Ascending aorta (tissue), 2 donors: ENCODE data around the gene ARR3. TPM values are rescaled to one million over a fixed set of nuclear protein-coding genes. Genes with fewer than 3 reads are reported as not detected.
"Not testable (repeated sequence)": the region's sequence is repeated elsewhere in the genome, so short reads cannot be mapped to it uniquely, and the experiment has no call there.

Experiments used
- DNase-seq, 2 donors: peaks; one replicate each; pipeline ENCODE4 v3.0.0-alpha.2; 2019; ENCODE audit warnings: low spot score in 2 of 2
- H3K27ac ChIP-seq, 2 donors: fragments of 200-600 bp; sonication (generic); one replicate each; pipeline ENCODE4 v1.5.1; 2016 to 2017; ENCODE audit warnings: mild to moderate bottlenecking in 1 of 2
- H3K27me3 ChIP-seq: fragments of 200-600 bp; sonication (generic); one replicate; pipeline ENCODE4 v1.5.1; 2017
- H3K36me3 ChIP-seq, 2 donors: fragments of 200-600 bp; sonication (generic); one replicate each; pipeline ENCODE4 v1.5.1; 2016
- H3K4me1 ChIP-seq, 2 donors: fragments of 200-600 bp; sonication (generic); one replicate each; pipeline ENCODE4 v1.5.1; 2016 to 2017; ENCODE audit warnings: mild to moderate bottlenecking in 1 of 2
- H3K4me3 ChIP-seq, 2 donors: fragments of 200-600 bp; sonication (generic); one replicate each; pipeline ENCODE4 v1.5.1; 2016 to 2017; ENCODE audit warnings: mild to moderate bottlenecking in 1 of 2
- H3K9me3 ChIP-seq, 2 donors: fragments of 200-600 bp; sonication (generic); one replicate each; pipeline ENCODE4 v1.5.1; 2016
- intact Hi-C: fragments of 100-400 bp; cut with DNase I; formaldehyde crosslinking; loops from one replicate; pipeline ENCODE4 v1.15.1; 2023
- total RNA-seq: library from RNA; depleted of rRNA; stranded (reverse); fragments of >200 nt; gene quantifications from one replicate; pipeline ENCODE4 v1.1.0, GENCODE V29; 2016
- TF ChIP-seq, protein P1 (sequence below), 3 experiments: fragments of 200-600 bp in 2 of 3; fragments of 450-650 bp in 1 of 3; sonication (generic) in 2 of 3; IDR thresholded peaks; one replicate each; pipeline ENCODE4 v1.5.1; 2016 to 2019; ENCODE audit warnings: antibody characterized with exemption in 3 of 3, mild to moderate bottlenecking in 1 of 3, moderate library complexity in 1 of 3

Gene ARR3
- total RNA-seq, 1 donor from 2014 or later = not detected

DNA sequence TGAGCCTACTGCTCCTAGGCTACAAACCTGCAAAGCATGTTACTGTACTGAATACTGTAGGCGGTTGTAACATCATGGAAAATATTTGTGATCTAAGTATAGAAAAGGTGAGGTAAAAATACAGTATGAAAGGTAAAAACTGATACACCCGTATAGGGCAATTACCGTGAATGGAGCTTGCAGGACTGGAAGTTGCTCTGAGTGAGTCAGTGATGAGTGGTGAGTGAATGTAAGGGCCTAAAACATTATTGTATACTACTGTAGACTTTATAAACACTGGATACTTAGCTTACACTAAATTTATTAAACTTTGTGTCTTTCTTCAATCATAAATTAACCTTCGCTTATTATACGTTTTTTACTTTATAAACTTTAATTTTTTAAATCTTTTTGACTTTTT, 25.5 kb downstream of the ARR3 start:
- TF ChIP-seq, protein P1, sequence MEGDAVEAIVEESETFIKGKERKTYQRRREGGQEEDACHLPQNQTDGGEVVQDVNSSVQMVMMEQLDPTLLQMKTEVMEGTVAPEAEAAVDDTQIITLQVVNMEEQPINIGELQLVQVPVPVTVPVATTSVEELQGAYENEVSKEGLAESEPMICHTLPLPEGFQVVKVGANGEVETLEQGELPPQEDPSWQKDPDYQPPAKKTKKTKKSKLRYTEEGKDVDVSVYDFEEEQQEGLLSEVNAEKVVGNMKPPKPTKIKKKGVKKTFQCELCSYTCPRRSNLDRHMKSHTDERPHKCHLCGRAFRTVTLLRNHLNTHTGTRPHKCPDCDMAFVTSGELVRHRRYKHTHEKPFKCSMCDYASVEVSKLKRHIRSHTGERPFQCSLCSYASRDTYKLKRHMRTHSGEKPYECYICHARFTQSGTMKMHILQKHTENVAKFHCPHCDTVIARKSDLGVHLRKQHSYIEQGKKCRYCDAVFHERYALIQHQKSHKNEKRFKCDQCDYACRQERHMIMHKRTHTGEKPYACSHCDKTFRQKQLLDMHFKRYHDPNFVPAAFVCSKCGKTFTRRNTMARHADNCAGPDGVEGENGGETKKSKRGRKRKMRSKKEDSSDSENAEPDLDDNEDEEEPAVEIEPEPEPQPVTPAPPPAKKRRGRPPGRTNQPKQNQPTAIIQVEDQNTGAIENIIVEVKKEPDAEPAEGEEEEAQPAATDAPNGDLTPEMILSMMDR (IDR thresholded peaks at IDR 0.05) = no peak

DNA sequence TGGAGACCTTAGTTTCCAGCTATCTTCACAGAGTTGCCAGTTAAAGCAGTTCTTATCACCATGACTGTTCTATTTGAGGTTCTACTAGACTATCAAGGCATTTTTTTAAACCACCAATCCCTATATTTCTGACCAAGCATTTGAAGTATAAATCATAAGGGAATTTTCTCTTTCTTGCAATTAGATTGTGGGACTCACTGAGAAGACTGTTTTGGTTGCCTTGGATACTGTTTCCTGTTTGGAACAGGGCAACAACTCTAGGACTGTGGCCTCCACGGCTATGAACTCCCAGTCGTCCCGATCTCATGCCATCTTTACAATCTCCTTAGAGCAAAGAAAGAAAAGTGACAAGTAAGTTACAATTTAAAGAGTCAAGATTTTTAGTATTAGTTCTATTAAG, 33.6 kb downstream of the ARR3 start:
- Histone ChIP-seq H3K4me1 (no peaks in the 10 kb centered on the region), H3K27me3 (no peaks in the 10 kb centered on the region), H3K27ac (peak overlapping the region in 1 of 2 donors; percentile 7), H3K9me3 (no peaks in the 10 kb centered on the region), H3K4me3 (no peak overlapping the region), H3K36me3 (no peaks in the 10 kb centered on the region)
- intact Hi-C loops = no loop called here
- no peak for DNase-seq
- TF ChIP-seq, protein P1 (IDR thresholded peaks at IDR 0.05) = no peak

More for the DNA sequence above, 25.5 kb downstream of the ARR3 start:
- intact Hi-C loops = loop anchor here (10.0 kb wide), 1 partner anchor 159 kb away; the partner anchor contains the start of gene IGBP1
- H3K27ac ChIP-seq = no peak overlapping the region
- H3K4me3 ChIP-seq = no peak overlapping the region
- peaks cover 4 to 5% of the 10 kb centered on the region in 2 donors for H3K4me1 ChIP-seq
- H3K27me3 ChIP-seq = no peaks in the 10 kb centered on the region
- H3K9me3 ChIP-seq = no peaks in the 10 kb centered on the region
- no peak for DNase-seq
- no peaks in the 10 kb centered on the region for H3K36me3 ChIP-seq

DNA sequence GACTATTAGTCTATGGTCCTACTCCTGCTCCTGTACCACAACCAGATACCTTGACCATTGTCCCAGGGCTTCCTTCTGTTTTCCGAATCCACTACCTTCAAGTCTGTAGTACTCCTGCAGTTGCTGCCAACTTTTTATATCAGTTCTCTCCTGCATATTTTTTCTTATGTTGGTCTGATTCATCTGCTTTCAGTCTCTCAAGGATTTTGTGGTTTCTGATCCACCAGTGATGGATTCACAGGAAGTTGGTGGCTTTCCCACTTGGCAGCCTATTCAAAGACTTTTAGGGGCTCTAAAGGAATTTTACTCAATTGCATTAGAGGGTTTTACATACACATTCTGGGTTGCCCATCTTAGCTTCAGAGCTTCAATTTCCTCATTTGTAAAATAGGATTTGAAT, 45.4 kb downstream of the ARR3 start:
- H3K9me3 ChIP-seq = no peaks in the 10 kb centered on the region
- intact Hi-C loops = no loop called here

DNA sequence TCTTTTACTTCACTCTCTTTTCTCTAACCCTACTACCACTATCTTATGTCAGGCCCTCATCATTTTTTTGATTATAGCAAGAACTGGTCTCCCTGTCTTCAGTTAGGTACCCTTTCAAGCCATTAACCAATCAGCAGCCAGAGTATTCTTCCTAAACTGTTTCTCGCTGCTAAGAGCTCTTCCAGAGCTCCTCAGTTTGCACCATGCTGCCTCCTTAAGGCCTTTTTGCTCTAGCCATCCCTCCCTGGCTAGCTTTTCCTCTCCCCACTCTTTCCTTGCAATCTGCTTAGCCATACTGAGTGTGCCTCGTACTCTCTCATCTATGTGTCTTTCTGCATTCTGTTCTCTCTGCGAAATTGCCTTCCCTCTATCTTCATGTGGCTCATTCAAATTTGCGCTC, 54.6 kb downstream of the ARR3 start:
- Histone ChIP-seq H3K4me3 (no peak overlapping the region), H3K4me1 (no peaks in the 10 kb centered on the region), H3K27ac (no peak overlapping the region), H3K9me3 (no peaks in the 10 kb centered on the region), H3K27me3 (no peaks in the 10 kb centered on the region), H3K36me3 (no peaks in the 10 kb centered on the region)
- TF ChIP-seq, protein P1 (IDR thresholded peaks at IDR 0.05) = no peak
- DNase-seq = no peak
- intact Hi-C loops = no loop called here

More for the DNA sequence above, 45.4 kb downstream of the ARR3 start:
- Histone ChIP-seq H3K27ac (no peak overlapping the region), H3K4me1 (no peaks in the 10 kb centered on the region), H3K36me3 (no peaks in the 10 kb centered on the region), H3K4me3 (no peak overlapping the region), H3K27me3 (no peaks in the 10 kb centered on the region)
- no peak for DNase-seq
- TF ChIP-seq, protein P1 (IDR thresholded peaks at IDR 0.05) = no peak

DNA sequence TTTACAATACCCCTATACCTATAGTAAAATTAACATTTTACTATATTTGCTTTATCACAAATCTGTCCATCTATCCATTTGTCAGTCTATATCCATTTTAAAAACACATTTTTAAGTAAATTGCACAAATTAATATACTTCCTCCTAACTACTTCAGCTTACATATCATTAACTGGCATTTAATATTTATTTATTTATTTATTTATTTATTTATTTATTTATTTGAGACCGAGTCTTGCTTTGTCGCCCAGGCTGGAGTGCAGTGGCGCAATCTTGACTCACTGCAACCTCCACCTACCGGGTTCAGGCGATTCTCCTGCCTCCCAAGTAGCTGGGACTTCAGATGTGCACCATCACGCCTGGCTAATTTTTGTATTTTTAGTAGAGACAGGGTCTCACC, 55.5 kb downstream of the ARR3 start:
- H3K4me3 ChIP-seq, H3K4me1 ChIP-seq, intact Hi-C loops, H3K9me3 ChIP-seq, H3K36me3 ChIP-seq, DNase-seq, H3K27ac ChIP-seq, H3K27me3 ChIP-seq: not testable (repeated sequence)

DNA sequence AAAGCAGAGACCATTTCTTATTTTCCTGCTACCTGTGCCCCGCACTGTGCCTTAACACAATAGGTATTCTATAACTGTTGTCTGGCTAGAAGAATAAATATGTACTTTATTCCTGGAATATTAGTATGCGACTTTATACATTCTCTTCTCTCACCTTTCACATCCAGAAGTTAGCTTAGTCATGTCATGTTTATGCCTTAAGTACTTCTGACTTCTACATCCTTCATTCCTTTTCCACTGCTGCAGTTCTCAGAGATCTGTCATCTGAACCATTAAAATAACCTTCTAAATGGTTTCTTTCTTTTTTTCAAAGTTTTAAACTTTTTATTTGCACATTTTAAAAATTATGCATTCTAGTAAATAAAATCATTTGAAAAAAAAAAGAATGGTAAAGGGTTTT, 56.2 kb downstream of the ARR3 start:
- no peaks in the 10 kb centered on the region for H3K27me3 ChIP-seq
- DNase-seq = no peak
- intact Hi-C loops = no loop called here
- TF ChIP-seq, protein P1 (IDR thresholded peaks at IDR 0.05) = no peak
- H3K4me1 ChIP-seq = no peaks in the 10 kb centered on the region
- H3K9me3 ChIP-seq = no peaks in the 10 kb centered on the region
- no peak overlapping the region for H3K4me3 ChIP-seq
- no peak overlapping the region for H3K27ac ChIP-seq
- no peaks in the 10 kb centered on the region for H3K36me3 ChIP-seq
